Tibial nerve (tissue), 4 donors: ENCODE measurements around the gene GALNT13. TPM values are rescaled to one million over a fixed set of nuclear protein-coding genes. Genes with fewer than 3 reads are reported as not detected.

Experiments
- DNase-seq, 2 donors: peaks; one replicate each; pipeline ENCODE4 v3.0.0-alpha.2; 2019; ENCODE audit warnings: low spot score in 2 of 2
- H3K27ac ChIP-seq, 4 donors: fragments of 200-600 bp; sonication (generic) in 3 of 4; one replicate each; pipeline ENCODE4 v1.5.1; 2017 to 2019; ENCODE audit warnings: mild to moderate bottlenecking in 1 of 4
- H3K27me3 ChIP-seq, 2 donors: fragments of 200-600 bp; sonication (generic) in 1 of 2; one replicate each; pipeline versions ENCODE4 v1.5.1 to v1.6.0; 2017 to 2019
- H3K36me3 ChIP-seq, 3 donors: fragments of 200-600 bp; sonication (generic); one replicate each; pipeline ENCODE4 v1.5.1; 2018 to 2019
- H3K4me1 ChIP-seq, 4 donors: fragments of 200-600 bp; sonication (generic) in 3 of 4; one replicate each; pipeline ENCODE4 v1.5.1; 2017 to 2019
- H3K4me3 ChIP-seq, 4 donors: fragments of 200-600 bp; sonication (generic) in 3 of 4; one replicate each; pipeline ENCODE4 v1.5.1; 2017 to 2019; ENCODE audit warnings: mild to moderate bottlenecking in 1 of 4, moderate library complexity in 1 of 4
- H3K9me3 ChIP-seq, 4 donors: fragments of 200-600 bp; sonication (generic) in 3 of 4; one replicate each; pipeline ENCODE4 v1.5.1; 2017 to 2019
- CTCF ChIP-seq, 5 experiments: fragments of 200-600 bp in 3 of 5; fragments of 450-650 bp in 2 of 5; sonication (generic) in 3 of 5; IDR thresholded peaks; one replicate each; pipeline ENCODE4 v1.5.1; 2016 to 2019; ENCODE audit warnings: antibody characterized with exemption in 5 of 5, mild to moderate bottlenecking in 3 of 5, moderate library complexity in 2 of 5
- EP300 ChIP-seq, 2 donors: sonication (generic); formaldehyde crosslinking; IDR thresholded peaks; one replicate each; pipeline ENCODE4 v1.6.1; 2017; ENCODE audit warnings: antibody characterized with exemption in 2 of 2, mild to moderate bottlenecking in 1 of 2
- POLR2A ChIP-seq, 2 donors: fragments of 450-650 bp; IDR thresholded peaks; one replicate each; pipeline ENCODE4 v1.6.1; 2017; ENCODE audit warnings: antibody characterized with exemption in 2 of 2, mild to moderate bottlenecking in 2 of 2, moderate library complexity in 2 of 2
- WGBS, 2 donors: methylation state at CpG; one replicate each; pipeline ENCODE4 v1.1.5; 2018; 5-methylcytosine and 5-hydroxymethylcytosine counted together
- total RNA-seq, 4 donors: library from RNA; depleted of rRNA; stranded (reverse); fragments of >200 nt; gene quantifications; one replicate each; pipeline ENCODE4 v1.1.0, GENCODE V29; 2016

GALNT13 gene
- total RNA-seq, 4 donors from 2014 or later: under 0.01 to 3.1 (median 1.3) TPM; not detected in 1

- Histone ChIP-seq H3K27ac (no peak overlapping the region), H3K36me3 (no peaks in the 10 kb centered on the region), H3K4me3 (no peak overlapping the region), H3K27me3 (no peaks in the 10 kb centered on the region), H3K4me1 (no peaks in the 10 kb centered on the region), H3K9me3 (no peaks in the 10 kb centered on the region)
- no peak for DNase-seq
- no peak for TF ChIP-seq CTCF (IDR thresholded peaks at IDR 0.05)
- no peak for TF ChIP-seq POLR2A (IDR thresholded peaks at IDR 0.05)
- TF ChIP-seq EP300 (IDR thresholded peaks at IDR 0.05): no peak
- WGBS, 2 donors: 16 to 23% methylated on average over 2 of the region's 2 CpGs
Observed at GRCh38 chr2:153864022-153864421, 7.7 kb upstream of the GALNT13 start.

- TF ChIP-seq EP300 (IDR thresholded peaks at IDR 0.05): no peak
- TF ChIP-seq CTCF (IDR thresholded peaks at IDR 0.05): no peak
- TF ChIP-seq POLR2A (IDR thresholded peaks at IDR 0.05): no peak
- H3K4me3 ChIP-seq: no peak overlapping the region
- DNase-seq: no peak
- H3K27ac ChIP-seq: no peak overlapping the region
- no peaks in the 10 kb centered on the region for H3K36me3 ChIP-seq
- no peaks in the 10 kb centered on the region for H3K9me3 ChIP-seq
- peaks cover 0 to 8% of the 10 kb centered on the region in 2 donors for H3K27me3 ChIP-seq
- H3K4me1 ChIP-seq: peaks cover 0 to 4% (median 2%) of the 10 kb centered on the region in 4 donors
Observed at GRCh38 chr2:153866595-153866994, 5.1 kb upstream of the GALNT13 start.

GRCh38 chr2:153870308-153870707 lies 1.4 kb upstream of the GALNT13 start:
- 69 to 81% methylated on average over 3 of the region's 3 CpGs for WGBS, 2 donors
- H3K27me3 ChIP-seq: peaks cover 0 to 26% of the 10 kb centered on the region in 2 donors
- TF ChIP-seq CTCF (IDR thresholded peaks at IDR 0.05): no peak
- TF ChIP-seq POLR2A (IDR thresholded peaks at IDR 0.05): no peak
- TF ChIP-seq EP300 (IDR thresholded peaks at IDR 0.05): no peak
- H3K27ac ChIP-seq: no peak overlapping the region
- no peaks in the 10 kb centered on the region for H3K36me3 ChIP-seq
- no peak overlapping the region for H3K4me3 ChIP-seq
- DNase-seq: no peak
- H3K4me1 ChIP-seq: peaks cover 0 to 23% (median 2%) of the 10 kb centered on the region in 4 donors
- H3K9me3 ChIP-seq: no peaks in the 10 kb centered on the region

GRCh38 chr2:153872311-153873051 lies 759 bp downstream of the GALNT13 start:
- no peak for DNase-seq
- peaks cover 0 to 26% of the 10 kb centered on the region in 2 donors for H3K27me3 ChIP-seq
- H3K4me1 ChIP-seq: peaks cover 0 to 23% (median 2%) of the 10 kb centered on the region in 4 donors
- peak overlapping the region in 2 of 4 donors; percentile 26 to 46 for H3K4me3 ChIP-seq
- no peak for TF ChIP-seq EP300 (IDR thresholded peaks at IDR 0.05)
- no peak for TF ChIP-seq CTCF (IDR thresholded peaks at IDR 0.05)
- no peak for TF ChIP-seq POLR2A (IDR thresholded peaks at IDR 0.05)
- H3K27ac ChIP-seq: no peak overlapping the region
- H3K9me3 ChIP-seq: no peaks in the 10 kb centered on the region
- WGBS, 2 donors: 2% methylated on average over 36 to 45 of the region's 56 CpGs
- no peaks in the 10 kb centered on the region for H3K36me3 ChIP-seq
